H9 (cell line): Measurements from ENCODE around the gene DCP1B. TPM values are rescaled to one million over a fixed set of nuclear protein-coding genes. Genes with fewer than 3 reads are reported as not detected.

Source experiments
- DNase-seq: peaks from one replicate; pipeline ENCODE4 v3.0.0-alpha.2; 2017
- H2AFZ ChIP-seq: one replicate; pipeline ENCODE4 v1.6.1; 2013; ENCODE audit warnings: mild to moderate bottlenecking, low read length, control low read depth, moderate library complexity
- H2AK5ac ChIP-seq: 2 replicates; pipeline ENCODE4 v1.6.1; 2013; ENCODE audit warnings: low read length, control low read depth, mixed read lengths; ENCODE audit not compliant: insufficient read length
- H2BK120ac ChIP-seq: one replicate; pipeline ENCODE4 v1.6.1; 2013; ENCODE audit warnings: low read depth, mild to moderate bottlenecking, low read length, control low read depth, inconsistent platforms; ENCODE audit not compliant: poor library complexity, severe bottlenecking
- H2BK12ac ChIP-seq: 2 replicates; pipeline ENCODE4 v1.6.1; 2013; ENCODE audit warnings: low read length, control low read depth, mixed read lengths, low read depth; ENCODE audit not compliant: insufficient read length
- H2BK15ac ChIP-seq: 2 replicates; pipeline ENCODE4 v1.6.1; 2013; ENCODE audit warnings: low read depth, low read length, control low read depth
- H2BK20ac ChIP-seq: one replicate; pipeline ENCODE4 v1.6.1; 2013; ENCODE audit warnings: low read depth, mild to moderate bottlenecking, low read length, control low read depth, inconsistent platforms; ENCODE audit not compliant: poor library complexity, severe bottlenecking
- H2BK5ac ChIP-seq: 2 replicates; pipeline ENCODE4 v1.6.1; 2013; ENCODE audit warnings: low read length, control low read depth, mixed read lengths; ENCODE audit not compliant: insufficient read length
- H3K14ac ChIP-seq: 2 replicates; pipeline ENCODE4 v1.6.1; 2013; ENCODE audit warnings: low read length, control low read depth; ENCODE audit not compliant: insufficient read depth
- H3K18ac ChIP-seq: 2 replicates; pipeline ENCODE4 v1.6.1; 2013; ENCODE audit warnings: low read depth, mild to moderate bottlenecking, mixed read lengths, low read length, control low read depth; ENCODE audit not compliant: insufficient read length
- H3K23ac ChIP-seq: 2 replicates; pipeline ENCODE4 v1.6.1; 2013; ENCODE audit warnings: low read length, control low read depth, mixed read lengths, low read depth; ENCODE audit not compliant: insufficient read length
- H3K23me2 ChIP-seq: 2 replicates; pipeline ENCODE4 v1.6.1; 2013; ENCODE audit warnings: low read depth, mild to moderate bottlenecking, mixed read lengths, low read length, control low read depth; ENCODE audit not compliant: insufficient read length, poor library complexity, severe bottlenecking
- H3K27ac ChIP-seq: 2 replicates; pipeline ENCODE4 v1.5.1; 2013; ENCODE audit warnings: low read length, control low read depth, mixed read lengths, low read depth; ENCODE audit not compliant: insufficient read length
- H3K27me3 ChIP-seq: 2 replicates; pipeline ENCODE4 v1.6.1; 2013; ENCODE audit warnings: low read length, control low read depth, inconsistent platforms; ENCODE audit not compliant: insufficient read depth
- H3K4ac ChIP-seq: 2 replicates; pipeline ENCODE4 v1.6.1; 2013; ENCODE audit warnings: low read depth, mild to moderate bottlenecking, control low read depth, inconsistent platforms, low read length, moderate library complexity
- H3K4me1 ChIP-seq: 2 replicates; pipeline ENCODE4 v1.6.1; 2013; ENCODE audit warnings: low read length, control low read depth, inconsistent platforms; ENCODE audit not compliant: insufficient read depth
- H3K4me2 ChIP-seq: 2 replicates; pipeline ENCODE4 v1.6.1; 2013; ENCODE audit warnings: low read length, control low read depth, mixed read lengths; ENCODE audit not compliant: insufficient read length, insufficient read depth
- H3K56ac ChIP-seq: 2 replicates; pipeline ENCODE4 v1.6.1; 2013; ENCODE audit warnings: low read depth, mild to moderate bottlenecking, mixed read lengths, low read length, control low read depth; ENCODE audit not compliant: insufficient read length
- H3K79me1 ChIP-seq: 2 replicates; pipeline ENCODE4 v1.6.1; 2013; ENCODE audit warnings: low read depth, mild to moderate bottlenecking, moderate library complexity, low read length, control low read depth, inconsistent platforms; ENCODE audit not compliant: insufficient read depth, poor library complexity, severe bottlenecking
- H3K79me2 ChIP-seq: 2 replicates; pipeline ENCODE4 v1.6.1; 2013; ENCODE audit warnings: low read length, control low read depth, inconsistent platforms; ENCODE audit not compliant: insufficient read depth
- H3K9ac ChIP-seq: 2 replicates; pipeline ENCODE4 v1.6.1; 2013; ENCODE audit warnings: low read length, control low read depth, mixed read lengths; ENCODE audit not compliant: insufficient read length; ENCODE audit errors: extremely low read depth
- H3K9me3 ChIP-seq: one replicate; pipeline ENCODE4 v1.6.1; 2013; ENCODE audit warnings: low read depth, low read length, inconsistent platforms; ENCODE audit not compliant: control insufficient read depth
- H3T11ph ChIP-seq: one replicate; pipeline ENCODE4 v1.6.1; 2013; ENCODE audit warnings: mild to moderate bottlenecking, low read length, control low read depth, inconsistent platforms
- H4K20me1 ChIP-seq: one replicate; pipeline ENCODE4 v1.6.1; 2013; ENCODE audit not compliant: control insufficient read depth, insufficient read length, insufficient read depth
- H4K5ac ChIP-seq: 2 replicates; pipeline ENCODE4 v1.6.1; 2013; ENCODE audit warnings: low read depth, mild to moderate bottlenecking, mixed read lengths, low read length, control low read depth; ENCODE audit not compliant: insufficient read length
- H4K8ac ChIP-seq: replicated peaks from 2 replicates; pipeline ENCODE4 v1.6.1; 2013; ENCODE audit warnings: low read length, control low read depth, mixed read lengths, low read depth; ENCODE audit not compliant: insufficient read length
- H4K91ac ChIP-seq: 2 replicates; pipeline ENCODE4 v1.6.1; 2013; ENCODE audit warnings: low read depth, mild to moderate bottlenecking, moderate library complexity, mixed read lengths, low read length, control low read depth; ENCODE audit not compliant: insufficient read length
- H3K27ac Mint-ChIP-seq, 3 experiments: 2 replicates in 2 of 3; 3 replicates in 1 of 3; pipeline ENCODE4 v1.8.0; 2020 to 2021; ENCODE audit warnings: mixed read lengths in 3 of 3, mild to moderate bottlenecking in 1 of 3, moderate library complexity in 1 of 3
- H3K27me3 Mint-ChIP-seq: 2 replicates; pipeline ENCODE4 v1.8.0; 2021; ENCODE audit warnings: low read depth, mild to moderate bottlenecking, moderate library complexity, mixed read lengths
- H3K36me3 Mint-ChIP-seq, 3 experiments: 2 replicates in 2 of 3; 3 replicates in 1 of 3; pipeline ENCODE4 v1.8.0; 2020 to 2021; ENCODE audit warnings: low read depth in 3 of 3, mixed read lengths in 3 of 3; ENCODE audit not compliant: insufficient read depth in 1 of 3
- H3K4me1 Mint-ChIP-seq, 2 experiments: 2 replicates each; pipeline ENCODE4 v1.8.0; 2020; ENCODE audit warnings: mixed read lengths in 2 of 2
- H3K4me3 Mint-ChIP-seq, 2 experiments: 2 replicates in 1 of 2; 3 replicates in 1 of 2; pipeline ENCODE4 v1.8.0; 2020 to 2021; ENCODE audit warnings: mild to moderate bottlenecking in 2 of 2, mixed read lengths in 2 of 2, moderate library complexity in 1 of 2
- H3K9me3 Mint-ChIP-seq, 2 experiments: 2 replicates in 1 of 2; 3 replicates in 1 of 2; pipeline ENCODE4 v1.8.0; 2020; ENCODE audit warnings: mild to moderate bottlenecking in 2 of 2, mixed read lengths in 2 of 2, moderate library complexity in 1 of 2
- CTCF ChIP-seq: fragments of 200-600 bp; sonication (generic); conservative IDR thresholded peaks from 3 replicates; pipeline ENCODE4 v1.8.0; 2021; ENCODE audit warnings: antibody characterized with exemption, mild to moderate bottlenecking
- WGBS: extraction: QIAGEN DNeasy Blood & Tissue Kit; methylation state at CpG from one replicate; pipeline ENCODE4 v1.1.7; 2013; ENCODE audit warnings: missing lambda C conversion rate, low lambda C conversion rate, mixed read lengths; ENCODE audit not compliant: insufficient read length; ENCODE audit errors: extremely low coverage; 5-methylcytosine and 5-hydroxymethylcytosine counted together
- total RNA-seq: library from RNA; stranded (reverse); gene quantifications from 2 replicates; pipeline ENCODE4 v1.2.1, GENCODE V29; 2021

The DCP1B gene
- total RNA-seq, 1 experiment from 2014 or later = 11.2 TPM

GRCh38 chr12:1927051-1927680, 77.1 kb downstream of the DCP1B start:
- no peaks in the 10 kb centered on the region for H3K9me3 ChIP-seq
- no peak overlapping the region for H2BK12ac ChIP-seq
- H4K8ac ChIP-seq = no peak overlapping the region
- no peak overlapping the region for H2BK5ac ChIP-seq
- H3K27me3 Mint-ChIP-seq = peaks cover 4% of the 10 kb centered on the region
- H2BK20ac ChIP-seq = no peak overlapping the region
- no peaks in the 10 kb centered on the region for H3K4me1 ChIP-seq
- H3K18ac ChIP-seq = no peak overlapping the region
- no peaks in the 10 kb centered on the region for H3K79me1 ChIP-seq
- no peak overlapping the region for H2AFZ ChIP-seq
- no peaks in the 10 kb centered on the region for H4K20me1 ChIP-seq
- no peak overlapping the region for H3K14ac ChIP-seq
- DNase-seq = peak; percentile 19
- no peaks in the 10 kb centered on the region for H3K36me3 Mint-ChIP-seq
- no peak overlapping the region for H3K56ac ChIP-seq
- no peak overlapping the region for H2BK120ac ChIP-seq
- H3K27ac ChIP-seq = no peak overlapping the region
- no peaks in the 10 kb centered on the region for H3K27me3 ChIP-seq
- H3K23me2 ChIP-seq = no peaks in the 10 kb centered on the region
- H3K4ac ChIP-seq = no peak overlapping the region
- H3K9ac ChIP-seq = no peak overlapping the region
- H3K4me3 Mint-ChIP-seq = no peak overlapping the region
- H4K5ac ChIP-seq = no peak overlapping the region
- TF ChIP-seq CTCF = no peak
- no peaks in the 10 kb centered on the region for H3K9me3 Mint-ChIP-seq
- H3K4me1 Mint-ChIP-seq = peaks cover 2 to 8% of the 10 kb centered on the region in 2 experiments; a peak in 1 of 4 replicates
- no peaks in the 10 kb centered on the region for H3K79me2 ChIP-seq
- no peak overlapping the region for H4K91ac ChIP-seq
- H3K23ac ChIP-seq = no peak overlapping the region
- no peak overlapping the region for H2AK5ac ChIP-seq
- H2BK15ac ChIP-seq = no peak overlapping the region
- H3K4me2 ChIP-seq = no peak overlapping the region
- H3T11ph ChIP-seq = no peak overlapping the region
- H3K27ac Mint-ChIP-seq = peak overlapping the region in 1 of 3 experiments; percentile 25; a peak in 1 of 7 replicates
- WGBS = no CpG with 5 or more reads among the region's 11 CpGs
